Stimulated activated naive CD8-positive, alpha-beta T cell treated with anti-CD3 and anti-CD28 coated beads, Interleukin-15, Interleukin-2, amounts not matched to agents 100 U/mL and 50 U/mL, for 24 hours (primary cell): ENCODE measurements around the gene MAPK8IP3.
"Not testable (repeated sequence)": the region's sequence is repeated elsewhere in the genome, so short reads cannot be mapped to it uniquely, and the experiment has no call there.

Source experiments
- ATAC-seq: fragments of 150-1000 bp; cut with Tn5 transposase; one replicate; pipeline ENCODE4 v1.10.0; 2021
- DNase-seq: peaks from one replicate; pipeline ENCODE4 v3.0.0; 2021

Gene MAPK8IP3

GRCh38 chr16:1786242-1787055 lies 80.5 kb downstream of the MAPK8IP3 start:
- DNase-seq = peak; percentile 4

GRCh38 chr16:1787056-1787321 lies 81.0 kb downstream of the MAPK8IP3 start:
- ATAC-seq = no peak
- DNase-seq = peak; percentile 2

More at GRCh38 chr16:1786242-1787055, 80.5 kb downstream of the MAPK8IP3 start:
- no peak for ATAC-seq

- DNase-seq = no peak
- ATAC-seq = no peak
Observed at GRCh38 chr16:1787322-1788094, 81.5 kb downstream of the MAPK8IP3 start.

GRCh38 chr16:1788095-1788707 lies 82.2 kb downstream of the MAPK8IP3 start:
- ATAC-seq = no peak
- no peak for DNase-seq

- no peak for DNase-seq
- no peak for ATAC-seq
Observed at GRCh38 chr16:1788708-1789100, 82.7 kb downstream of the MAPK8IP3 start.

GRCh38 chr16:1789643-1790045 lies 83.6 kb downstream of the MAPK8IP3 start:
- no peak for ATAC-seq

GRCh38 chr16:1790261-1790610 lies 84.2 kb downstream of the MAPK8IP3 start:
- DNase-seq = no peak
- no peak for ATAC-seq

More at GRCh38 chr16:1789643-1790045, 83.6 kb downstream of the MAPK8IP3 start:
- DNase-seq = no peak

GRCh38 chr16:1790611-1791255 lies 84.7 kb downstream of the MAPK8IP3 start:
- ATAC-seq (no peak), DNase-seq (no peak)

GRCh38 chr16:1791256-1791942 lies 85.4 kb downstream of the MAPK8IP3 start:
- ATAC-seq (no peak), DNase-seq (no peak)

- no peak for DNase-seq
- ATAC-seq = no peak
Observed at GRCh38 chr16:1791943-1792812, 86.2 kb downstream of the MAPK8IP3 start.

- DNase-seq = no peak
- ATAC-seq = no peak
Observed at GRCh38 chr16:1792836-1793577, 87.0 kb downstream of the MAPK8IP3 start.

- no peak for DNase-seq
- no peak for ATAC-seq
Observed at GRCh38 chr16:1793578-1794220, 87.7 kb downstream of the MAPK8IP3 start, which contains the start of gene IGFALS. TSS of gene IGFALS (minus strand) at chr16:1793705. CDS start at chr16:1793652, 53 bp downstream.

GRCh38 chr16:1794221-1794871 lies 88.4 kb downstream of the MAPK8IP3 start:
- ATAC-seq = no peak

GRCh38 chr16:1794908-1795666 lies 89.1 kb downstream of the MAPK8IP3 start:
- ATAC-seq (no peak), DNase-seq (no peak)

More at GRCh38 chr16:1794221-1794871, 88.4 kb downstream of the MAPK8IP3 start:
- no peak for DNase-seq

GRCh38 chr16:1799263-1799662 lies 93.3 kb downstream of the MAPK8IP3 start:
- not testable (repeated sequence) for ATAC-seq, DNase-seq

GRCh38 chr16:1800701-1801100 lies 94.7 kb downstream of the MAPK8IP3 start:
- no peak for ATAC-seq
- DNase-seq = no peak

GRCh38 chr16:1807626-1808025 lies 101.6 kb downstream of the MAPK8IP3 start:
- ATAC-seq = no peak
- no peak for DNase-seq

- DNase-seq (no peak), ATAC-seq (no peak)
Observed at GRCh38 chr16:1808691-1809090, 102.7 kb downstream of the MAPK8IP3 start.
